Liver (tissue), 9 donors: ENCODE results near the gene ZFYVE28. TPM values are rescaled to one million over a fixed set of nuclear protein-coding genes. Genes with fewer than 3 reads are reported as not detected.

Experiments
- DNase-seq: peaks from one replicate; pipeline ENCODE4 v3.0.0-alpha.2; 2017; ENCODE audit warnings: low spot score
- H3K27ac ChIP-seq, 2 donors: one replicate each; pipeline ENCODE4 v1.7.0; 2013; ENCODE audit warnings: inconsistent platforms in 2 of 2, low read length in 2 of 2, control low read depth in 1 of 2, low read depth in 1 of 2, mild to moderate bottlenecking in 1 of 2
- H3K27me3 ChIP-seq, 4 donors: one replicate each; pipeline versions ENCODE4 v1.6.1 to v1.7.0; 2013; ENCODE audit warnings: low read length in 3 of 4, inconsistent platforms in 1 of 4, mild to moderate bottlenecking in 1 of 4, moderate library complexity in 1 of 4; ENCODE audit not compliant: control insufficient read depth in 4 of 4, insufficient read depth in 4 of 4
- H3K36me3 ChIP-seq, 4 donors: one replicate each; pipeline versions ENCODE4 v1.6.1 to v1.7.0; 2013; ENCODE audit warnings: low read length in 3 of 4, mild to moderate bottlenecking in 3 of 4, low read depth in 1 of 4, moderate library complexity in 1 of 4; ENCODE audit not compliant: control insufficient read depth in 4 of 4, insufficient read depth in 3 of 4
- H3K4me1 ChIP-seq, 4 donors: one replicate each; pipeline versions ENCODE4 v1.6.1 to v1.7.0; 2013; ENCODE audit warnings: low read length in 3 of 4, mild to moderate bottlenecking in 3 of 4, moderate library complexity in 1 of 4; ENCODE audit not compliant: control insufficient read depth in 4 of 4, insufficient read depth in 4 of 4
- H3K4me3 ChIP-seq, 3 donors: one replicate each; pipeline versions ENCODE4 v1.6.1 to v1.7.0; 2013; ENCODE audit warnings: low read length in 3 of 3, control low read depth in 1 of 3, low read depth in 1 of 3, mild to moderate bottlenecking in 1 of 3
- H3K9ac ChIP-seq, 2 donors: one replicate each; pipeline ENCODE4 v1.7.0; 2013; ENCODE audit warnings: low read length in 2 of 2, mild to moderate bottlenecking in 2 of 2, moderate library complexity in 2 of 2, control low read depth in 1 of 2, low read depth in 1 of 2
- H3K9me3 ChIP-seq, 4 donors: one replicate each; pipeline versions ENCODE4 v1.6.1 to v1.7.0; 2013; ENCODE audit warnings: low read length in 3 of 4; ENCODE audit not compliant: control insufficient read depth in 4 of 4
- CTCF ChIP-seq: fragments of 150-350 bp; IDR thresholded peaks from 2 replicates; pipeline ENCODE4 v1.5.1; 2017; ENCODE audit warnings: improper control_type of control experiment, low read depth, low read length; ENCODE audit not compliant: missing input control
- EGR1 ChIP-seq, 2 donors: IDR thresholded peaks; 2 replicates each; pipeline ENCODE4 v1.6.1; 2016 to 2018; ENCODE audit warnings: antibody characterized with exemption in 2 of 2, low read depth in 2 of 2
- FOXA1 ChIP-seq: IDR thresholded peaks from 2 replicates; pipeline ENCODE4 v1.6.1; 2016; ENCODE audit warnings: antibody characterized with exemption
- FOXA2 ChIP-seq: IDR thresholded peaks from 2 replicates; pipeline ENCODE4 v1.6.1; 2016; ENCODE audit warnings: antibody characterized with exemption
- HNF4G ChIP-seq: IDR thresholded peaks from 2 replicates; pipeline ENCODE4 v1.6.1; 2016; ENCODE audit warnings: antibody characterized with exemption
- JUND ChIP-seq, 2 donors: IDR thresholded peaks; 2 replicates each; pipeline ENCODE4 v1.6.1; 2016; ENCODE audit warnings: antibody characterized with exemption in 2 of 2
- MAX ChIP-seq: IDR thresholded peaks from 2 replicates; pipeline ENCODE4 v1.6.1; 2016; ENCODE audit warnings: antibody characterized with exemption
- NR2F2 ChIP-seq: IDR thresholded peaks from 2 replicates; pipeline ENCODE4 v1.6.1; 2016; ENCODE audit warnings: antibody characterized with exemption
- RAD21 ChIP-seq, 2 donors: IDR thresholded peaks; 2 replicates each; pipeline ENCODE4 v1.6.1; 2016; ENCODE audit warnings: antibody characterized with exemption in 2 of 2, mild to moderate bottlenecking in 2 of 2
- RXRA ChIP-seq, 2 donors: IDR thresholded peaks; 2 replicates each; pipeline ENCODE4 v1.6.1; 2017 to 2018; ENCODE audit warnings: antibody characterized with exemption in 2 of 2, mild to moderate bottlenecking in 1 of 2
- SP1 ChIP-seq: IDR thresholded peaks from 2 replicates; pipeline ENCODE4 v1.6.1; 2018; ENCODE audit warnings: antibody characterized with exemption, mild to moderate bottlenecking
- TAF1 ChIP-seq: conservative IDR thresholded peaks from 2 replicates; pipeline ENCODE4 v1.6.1; 2016; ENCODE audit warnings: antibody characterized with exemption, mild to moderate bottlenecking
- YY1 ChIP-seq: IDR thresholded peaks from 2 replicates; pipeline ENCODE4 v1.6.1; 2016; ENCODE audit warnings: antibody characterized with exemption, mild to moderate bottlenecking
- WGBS: extraction: QIAGEN DNeasy Blood & Tissue Kit; methylation state at CpG from one replicate; pipeline ENCODE4 v1.1.7; 2013; 5-methylcytosine and 5-hydroxymethylcytosine counted together
- polyA plus RNA-seq, 2 donors: library from polyadenylated mRNA; stranded (reverse) in 1 of 2; unstranded in 1 of 2; fragments of 200-250 nt in 1 of 2; fragments of >200 nt in 1 of 2; fragmentation: Nextera tagmentation in 1 of 2; extraction: Ambion mirVana in 1 of 2; gene quantifications; one replicate each; pipeline versions ENCODE4 v1.2.1 to v1.2.3, GENCODE V29; 2013 to 2015
- total RNA-seq, 2 donors: library from RNA; depleted of rRNA; stranded (reverse); fragments of >200 nt; gene quantifications; one replicate each; pipeline ENCODE4 v1.2.3, GENCODE V29; 2014
- TF ChIP-seq, protein P1 (sequence below): IDR thresholded peaks from 2 replicates; pipeline ENCODE4 v1.6.1; 2016; ENCODE audit warnings: antibody characterized with exemption, mild to moderate bottlenecking
- TF ChIP-seq, protein P2 (sequence below): IDR thresholded peaks from 2 replicates; pipeline ENCODE4 v1.6.1; 2016; ENCODE audit warnings: antibody characterized with exemption
- donor health status: healthy.
- donor health status: healthy.
- donor health status: healthy.
- donor health status: healthy.
- donor health status: healthy.

ZFYVE28 gene
- total and polyA plus RNA-seq, 4 donors: 2.0 to 6.1 (median 2.7) TPM

GRCh38 chr4:2359591-2360395, 58.7 kb downstream of the ZFYVE28 start:
- no peaks in the 10 kb centered on the region for H3K9me3 ChIP-seq
- no peak overlapping the region for H3K9ac ChIP-seq
- 96% methylated on average over 24 of the region's 24 CpGs for WGBS
- no peak overlapping the region for H3K4me3 ChIP-seq
- no peak for DNase-seq
- TF ChIP-seq MAX (no peak), YY1 (no peak), RAD21 (IDR thresholded peaks at IDR 0.05) (no peak), CTCF (no peak), HNF4G (no peak), SP1 (no peak), JUND (IDR thresholded peaks at IDR 0.05) (no peak), FOXA2 (no peak), RXRA (IDR thresholded peaks at IDR 0.05) (no peak), TAF1 (no peak), EGR1 (IDR thresholded peaks at IDR 0.05; ENCODE audit: low read depth in 2 of 2) (no peak), FOXA1 (no peak)
- TF ChIP-seq, protein P1, sequence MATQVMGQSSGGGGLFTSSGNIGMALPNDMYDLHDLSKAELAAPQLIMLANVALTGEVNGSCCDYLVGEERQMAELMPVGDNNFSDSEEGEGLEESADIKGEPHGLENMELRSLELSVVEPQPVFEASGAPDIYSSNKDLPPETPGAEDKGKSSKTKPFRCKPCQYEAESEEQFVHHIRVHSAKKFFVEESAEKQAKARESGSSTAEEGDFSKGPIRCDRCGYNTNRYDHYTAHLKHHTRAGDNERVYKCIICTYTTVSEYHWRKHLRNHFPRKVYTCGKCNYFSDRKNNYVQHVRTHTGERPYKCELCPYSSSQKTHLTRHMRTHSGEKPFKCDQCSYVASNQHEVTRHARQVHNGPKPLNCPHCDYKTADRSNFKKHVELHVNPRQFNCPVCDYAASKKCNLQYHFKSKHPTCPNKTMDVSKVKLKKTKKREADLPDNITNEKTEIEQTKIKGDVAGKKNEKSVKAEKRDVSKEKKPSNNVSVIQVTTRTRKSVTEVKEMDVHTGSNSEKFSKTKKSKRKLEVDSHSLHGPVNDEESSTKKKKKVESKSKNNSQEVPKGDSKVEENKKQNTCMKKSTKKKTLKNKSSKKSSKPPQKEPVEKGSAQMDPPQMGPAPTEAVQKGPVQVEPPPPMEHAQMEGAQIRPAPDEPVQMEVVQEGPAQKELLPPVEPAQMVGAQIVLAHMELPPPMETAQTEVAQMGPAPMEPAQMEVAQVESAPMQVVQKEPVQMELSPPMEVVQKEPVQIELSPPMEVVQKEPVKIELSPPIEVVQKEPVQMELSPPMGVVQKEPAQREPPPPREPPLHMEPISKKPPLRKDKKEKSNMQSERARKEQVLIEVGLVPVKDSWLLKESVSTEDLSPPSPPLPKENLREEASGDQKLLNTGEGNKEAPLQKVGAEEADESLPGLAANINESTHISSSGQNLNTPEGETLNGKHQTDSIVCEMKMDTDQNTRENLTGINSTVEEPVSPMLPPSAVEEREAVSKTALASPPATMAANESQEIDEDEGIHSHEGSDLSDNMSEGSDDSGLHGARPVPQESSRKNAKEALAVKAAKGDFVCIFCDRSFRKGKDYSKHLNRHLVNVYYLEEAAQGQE: no peak
- TF ChIP-seq, protein P2, sequence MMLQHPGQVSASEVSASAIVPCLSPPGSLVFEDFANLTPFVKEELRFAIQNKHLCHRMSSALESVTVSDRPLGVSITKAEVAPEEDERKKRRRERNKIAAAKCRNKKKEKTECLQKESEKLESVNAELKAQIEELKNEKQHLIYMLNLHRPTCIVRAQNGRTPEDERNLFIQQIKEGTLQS: no peak
- no peaks in the 10 kb centered on the region for H3K27me3 ChIP-seq
- H3K36me3 ChIP-seq: no peaks in the 10 kb centered on the region
- H3K4me1 ChIP-seq: peaks cover 14 to 24% (median 19%) of the 10 kb centered on the region in 4 donors
- H3K27ac ChIP-seq: no peak overlapping the region

DNA sequence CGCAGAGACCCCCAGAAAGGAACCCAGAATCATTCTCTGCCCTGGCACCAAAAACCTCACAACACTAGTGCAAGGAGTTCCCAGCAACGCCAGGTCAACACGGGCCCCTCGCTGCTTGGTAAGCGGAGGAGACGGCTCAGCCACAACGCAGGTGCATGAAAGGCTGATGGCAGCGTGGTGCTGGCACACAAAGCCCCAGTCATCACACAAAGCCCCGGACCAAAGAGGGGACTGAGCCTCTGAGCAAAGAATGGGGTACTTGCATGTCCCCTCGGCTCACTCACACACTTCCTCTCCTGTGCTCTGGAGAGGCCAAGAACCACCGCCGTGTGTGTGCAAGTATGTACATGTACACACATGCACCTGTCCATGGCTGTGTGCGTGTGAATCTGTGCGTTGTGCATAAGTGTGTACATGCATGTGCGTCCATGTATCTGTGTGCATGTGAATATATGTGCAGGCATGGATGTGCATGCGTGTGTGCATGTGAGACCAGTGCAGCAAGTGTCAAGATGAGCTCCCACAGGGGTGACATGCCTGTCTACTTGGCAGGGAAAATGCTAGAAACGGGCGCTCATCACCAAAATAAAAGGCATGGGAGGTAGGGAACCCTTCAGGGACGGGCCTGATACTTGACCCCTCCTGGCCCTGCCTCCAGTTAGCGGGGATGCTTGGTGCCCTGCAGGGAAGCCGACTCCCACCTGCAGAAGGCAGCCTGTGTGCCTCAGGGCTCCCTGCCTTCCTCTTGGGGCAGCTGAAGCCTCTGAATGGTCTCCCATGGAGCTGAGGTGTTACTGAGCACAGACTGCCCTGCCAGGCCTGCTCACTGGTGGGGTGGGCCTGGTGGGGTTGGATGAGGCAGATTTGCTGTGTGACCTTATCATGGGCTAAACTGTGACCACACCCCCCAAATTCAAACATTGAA, 60.4 kb downstream of the ZFYVE28 start:
- Histone ChIP-seq H3K4me1 (peaks cover 4 to 8% (median 7%) of the 10 kb centered on the region in 4 donors), H3K9ac (no peak overlapping the region), H3K9me3 (no peaks in the 10 kb centered on the region), H3K4me3 (no peak overlapping the region), H3K36me3 (no peaks in the 10 kb centered on the region), H3K27me3 (no peaks in the 10 kb centered on the region), H3K27ac (no peak overlapping the region)
- TF ChIP-seq SP1: no peak
- TF ChIP-seq YY1: no peak
- no peak for TF ChIP-seq TAF1
- no peak for TF ChIP-seq NR2F2
- TF ChIP-seq FOXA1: no peak
- TF ChIP-seq FOXA2: no peak
- no peak for TF ChIP-seq RAD21 (IDR thresholded peaks at IDR 0.05)
- TF ChIP-seq HNF4G: no peak
- TF ChIP-seq MAX: no peak
- 94% methylated on average over 21 of the region's 21 CpGs for WGBS
- no peak for DNase-seq
